ENCODE data around the gene TNNI2.

- TF ChIP-seq POLR2AphosphoS5 (IDR thresholded peaks at IDR 0.05; ENCODE audit: borderline replicate concordance, low read depth, low read length) (no peak), EZH2 (IDR thresholded peaks at IDR 0.05) (no peak), FOXP2 (optimal IDR thresholded peaks at IDR 0.05; ENCODE audit: control extremely low read depth, extremely low read length, insufficient read depth) (no peak)
These were observed 9.3 kb downstream of the TNNI2 start for GRCh38 chr11:1847926-1848639.
